Stimulated activated naive CD8-positive, alpha-beta T cell treated with anti-CD3 and anti-CD28 coated beads, Interleukin-15, amount 100 ng/mL, for 72 hours (primary cell): ENCODE results near the gene VWA3A.

Experiments used
- ATAC-seq: fragments of 150-1000 bp; cut with Tn5 transposase; 2 replicates; pipeline ENCODE4 v1.10.0; 2021; ENCODE audit warnings: mild to moderate bottlenecking, moderate library complexity
- DNase-seq, 2 donors: peaks; one replicate each; pipeline ENCODE4 v3.0.0; 2021 to 2022
- H3K27ac Mint-ChIP-seq, 2 donors: one replicate each; pipeline ENCODE4 v1.8.0; 2022; ENCODE audit warnings: mild to moderate bottlenecking in 2 of 2, mixed read lengths in 2 of 2, moderate library complexity in 2 of 2
- H3K27me3 Mint-ChIP-seq: one replicate; pipeline ENCODE4 v1.8.0; 2022; ENCODE audit warnings: mixed read lengths
- H3K4me1 Mint-ChIP-seq: one replicate; pipeline ENCODE4 v1.8.0; 2022; ENCODE audit warnings: mild to moderate bottlenecking, mixed read lengths
- H3K4me3 Mint-ChIP-seq, 2 donors: one replicate each; pipeline ENCODE4 v1.8.0; 2022; ENCODE audit warnings: mild to moderate bottlenecking in 2 of 2, mixed read lengths in 2 of 2, moderate library complexity in 1 of 2
- H3K9me3 Mint-ChIP-seq, 2 donors: one replicate each; pipeline ENCODE4 v1.8.0; 2022; ENCODE audit warnings: mixed read lengths in 2 of 2

The VWA3A gene

GRCh38 chr16:22181426-22181825 lies 89.1 kb downstream of the VWA3A start:
- DNase-seq (no peak), ATAC-seq (no peak)
- H3K4me1 Mint-ChIP-seq, result no peaks in the 10 kb centered on the region
- H3K27me3 Mint-ChIP-seq, result no peaks in the 10 kb centered on the region
- H3K27ac Mint-ChIP-seq, result no peak overlapping the region
- no peak overlapping the region for H3K4me3 Mint-ChIP-seq
- no peaks in the 10 kb centered on the region for H3K9me3 Mint-ChIP-seq

GRCh38 chr16:22181843-22182242 lies 89.5 kb downstream of the VWA3A start:
- Mint-ChIP-seq H3K4me1 (peaks cover 2% of the 10 kb centered on the region), H3K4me3 (no peak overlapping the region), H3K27me3 (no peaks in the 10 kb centered on the region), H3K27ac (no peak overlapping the region), H3K9me3 (no peaks in the 10 kb centered on the region)
- DNase-seq (no peak), ATAC-seq (no peak)

- Mint-ChIP-seq H3K27ac (no peak overlapping the region), H3K9me3 (no peaks in the 10 kb centered on the region), H3K4me1 (peaks cover 12% of the 10 kb centered on the region), H3K27me3 (no peaks in the 10 kb centered on the region), H3K4me3 (no peak overlapping the region)
- ATAC-seq (no peak), DNase-seq (no peak)
These were observed 91.0 kb downstream of the VWA3A start for GRCh38 chr16:22183335-22183734.

GRCh38 chr16:22183901-22184614 lies 91.7 kb downstream of the VWA3A start:
- Mint-ChIP-seq H3K27ac (peak overlapping the region in 1 of 2 donors; percentile 67), H3K27me3 (no peaks in the 10 kb centered on the region), H3K9me3 (no peaks in the 10 kb centered on the region), H3K4me1 (peaks cover 19% of the 10 kb centered on the region), H3K4me3 (no peak overlapping the region)
- DNase-seq, result no peak
- no peak for ATAC-seq

GRCh38 chr16:22184615-22184968 lies 92.3 kb downstream of the VWA3A start:
- Mint-ChIP-seq H3K4me3 (no peak overlapping the region), H3K4me1 (peaks cover 25% of the 10 kb centered on the region), H3K27ac (peak overlapping the region in 1 of 2 donors; percentile 48), H3K9me3 (no peaks in the 10 kb centered on the region), H3K27me3 (no peaks in the 10 kb centered on the region)
- DNase-seq (no peak), ATAC-seq (no peak)

- no peaks in the 10 kb centered on the region for H3K9me3 Mint-ChIP-seq
- peaks cover 29% of the 10 kb centered on the region for H3K4me1 Mint-ChIP-seq
- no peak overlapping the region for H3K4me3 Mint-ChIP-seq
- H3K27ac Mint-ChIP-seq, result no peak overlapping the region
- no peaks in the 10 kb centered on the region for H3K27me3 Mint-ChIP-seq
- DNase-seq (no peak), ATAC-seq (no peak)
These were observed 94.2 kb downstream of the VWA3A start for GRCh38 chr16:22186517-22186916.

GRCh38 chr16:22188267-22188594 lies 95.9 kb downstream of the VWA3A start:
- Mint-ChIP-seq H3K4me3 (peak overlapping the region in 1 of 2 donors; percentile 21), H3K9me3 (peaks cover 0 to under 1% of the 10 kb centered on the region in 2 donors), H3K4me1 (peaks cover 37% of the 10 kb centered on the region), H3K27ac (peak overlapping the region in 1 of 2 donors; percentile 62), H3K27me3 (no peaks in the 10 kb centered on the region)
- DNase-seq, result no peak
- ATAC-seq, result no peak

- H3K27me3 Mint-ChIP-seq, result no peaks in the 10 kb centered on the region
- peak overlapping the region; percentile 82 to 89 for H3K4me3 Mint-ChIP-seq
- DNase-seq (peak; percentile 56 to 71), ATAC-seq (no peak)
- H3K4me1 Mint-ChIP-seq, result peaks cover 42% of the 10 kb centered on the region
- peak overlapping the region; percentile 93 to 94 for H3K27ac Mint-ChIP-seq
- H3K9me3 Mint-ChIP-seq, result peaks cover 5 to 6% of the 10 kb centered on the region in 2 donors
These were observed 96.5 kb downstream of the VWA3A start for GRCh38 chr16:22188595-22189442.

- Mint-ChIP-seq H3K27ac (peak overlapping the region; percentile 93 to 94), H3K9me3 (peaks cover 9 to 11% of the 10 kb centered on the region in 2 donors), H3K4me3 (peak overlapping the region; percentile 82 to 89), H3K4me1 (peaks cover 50% of the 10 kb centered on the region), H3K27me3 (no peaks in the 10 kb centered on the region)
- ATAC-seq (no peak), DNase-seq (peak in 1 of 2 donors; percentile 53)
These were observed 97.2 kb downstream of the VWA3A start for GRCh38 chr16:22189473-22190080.

GRCh38 chr16:22190081-22190775 lies 97.9 kb downstream of the VWA3A start:
- ATAC-seq, result peak; percentile 72
- Mint-ChIP-seq H3K4me1 (peaks cover 57% of the 10 kb centered on the region), H3K4me3 (peak overlapping the region; percentile 82 to 89), H3K27ac (peak overlapping the region; percentile 93 to 94), H3K27me3 (no peaks in the 10 kb centered on the region), H3K9me3 (peaks cover 9 to 11% of the 10 kb centered on the region in 2 donors)
- peak; percentile 100 for DNase-seq

- ATAC-seq (peak; percentile 60), DNase-seq (peak; percentile 98 to 100)
- peak overlapping the region; percentile 82 to 89 for H3K4me3 Mint-ChIP-seq
- H3K4me1 Mint-ChIP-seq, result peaks cover 64% of the 10 kb centered on the region
- peaks cover 9 to 11% of the 10 kb centered on the region in 2 donors for H3K9me3 Mint-ChIP-seq
- H3K27me3 Mint-ChIP-seq, result no peaks in the 10 kb centered on the region
- H3K27ac Mint-ChIP-seq, result peak overlapping the region; percentile 98 to 99
These were observed 98.6 kb downstream of the VWA3A start for GRCh38 chr16:22190776-22191531.

GRCh38 chr16:22191532-22192260 lies 99.4 kb downstream of the VWA3A start:
- H3K27me3 Mint-ChIP-seq, result no peaks in the 10 kb centered on the region
- H3K27ac Mint-ChIP-seq, result peak overlapping the region; percentile 98 to 99
- ATAC-seq (no peak), DNase-seq (peak; percentile 56 to 72)
- peaks cover 65% of the 10 kb centered on the region for H3K4me1 Mint-ChIP-seq
- peak overlapping the region; percentile 82 to 89 for H3K4me3 Mint-ChIP-seq
- H3K9me3 Mint-ChIP-seq, result peaks cover 9 to 11% of the 10 kb centered on the region in 2 donors

GRCh38 chr16:22192261-22193062 lies 100.1 kb downstream of the VWA3A start:
- Mint-ChIP-seq H3K4me1 (peaks cover 67% of the 10 kb centered on the region), H3K27ac (peak overlapping the region; percentile 98 to 99), H3K27me3 (no peaks in the 10 kb centered on the region), H3K4me3 (peak overlapping the region; percentile 82 to 89), H3K9me3 (peaks cover 9 to 11% of the 10 kb centered on the region in 2 donors)
- ATAC-seq (peak; percentile 44), DNase-seq (peak; percentile 83 to 92)
